ENCODE results near the gene GRAMD2B.

DNA sequence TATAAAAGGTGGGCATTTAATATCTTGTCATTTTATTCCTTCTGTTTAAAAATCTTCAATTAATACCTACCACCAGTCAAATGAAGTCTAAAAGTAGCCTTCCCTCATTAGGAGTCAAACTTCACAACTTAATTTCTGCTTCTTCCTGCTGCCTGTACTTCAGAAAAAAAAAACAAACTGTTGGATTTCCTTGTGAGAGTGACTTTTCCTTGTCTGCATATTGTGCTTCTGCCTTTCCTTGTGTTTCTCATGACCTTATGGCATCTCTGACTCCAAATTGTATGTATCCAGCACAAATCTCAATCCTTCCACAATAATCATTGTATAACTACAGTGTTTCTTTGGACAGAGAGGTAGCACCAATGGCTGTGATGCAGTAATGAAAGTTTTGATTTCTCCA, 32.1 kb downstream of the GRAMD2B start:
- TF ChIP-seq, protein P1, sequence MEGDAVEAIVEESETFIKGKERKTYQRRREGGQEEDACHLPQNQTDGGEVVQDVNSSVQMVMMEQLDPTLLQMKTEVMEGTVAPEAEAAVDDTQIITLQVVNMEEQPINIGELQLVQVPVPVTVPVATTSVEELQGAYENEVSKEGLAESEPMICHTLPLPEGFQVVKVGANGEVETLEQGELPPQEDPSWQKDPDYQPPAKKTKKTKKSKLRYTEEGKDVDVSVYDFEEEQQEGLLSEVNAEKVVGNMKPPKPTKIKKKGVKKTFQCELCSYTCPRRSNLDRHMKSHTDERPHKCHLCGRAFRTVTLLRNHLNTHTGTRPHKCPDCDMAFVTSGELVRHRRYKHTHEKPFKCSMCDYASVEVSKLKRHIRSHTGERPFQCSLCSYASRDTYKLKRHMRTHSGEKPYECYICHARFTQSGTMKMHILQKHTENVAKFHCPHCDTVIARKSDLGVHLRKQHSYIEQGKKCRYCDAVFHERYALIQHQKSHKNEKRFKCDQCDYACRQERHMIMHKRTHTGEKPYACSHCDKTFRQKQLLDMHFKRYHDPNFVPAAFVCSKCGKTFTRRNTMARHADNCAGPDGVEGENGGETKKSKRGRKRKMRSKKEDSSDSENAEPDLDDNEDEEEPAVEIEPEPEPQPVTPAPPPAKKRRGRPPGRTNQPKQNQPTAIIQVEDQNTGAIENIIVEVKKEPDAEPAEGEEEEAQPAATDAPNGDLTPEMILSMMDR (IDR thresholded peaks at IDR 0.05), result no peak
- TF ChIP-seq EP300 (IDR thresholded peaks at IDR 0.05) (no peak), POLR2A (IDR thresholded peaks at IDR 0.05) (no peak)
